Suppressor macrophage treated with lipopolysaccharide for 1 hour (primary cell): ENCODE results near the gene JTB.

Experiments used
- DNase-seq, 3 donors: peaks; one replicate each; pipeline ENCODE4 v3.0.0-alpha.2; 2020 to 2022

Gene JTB

DNA sequence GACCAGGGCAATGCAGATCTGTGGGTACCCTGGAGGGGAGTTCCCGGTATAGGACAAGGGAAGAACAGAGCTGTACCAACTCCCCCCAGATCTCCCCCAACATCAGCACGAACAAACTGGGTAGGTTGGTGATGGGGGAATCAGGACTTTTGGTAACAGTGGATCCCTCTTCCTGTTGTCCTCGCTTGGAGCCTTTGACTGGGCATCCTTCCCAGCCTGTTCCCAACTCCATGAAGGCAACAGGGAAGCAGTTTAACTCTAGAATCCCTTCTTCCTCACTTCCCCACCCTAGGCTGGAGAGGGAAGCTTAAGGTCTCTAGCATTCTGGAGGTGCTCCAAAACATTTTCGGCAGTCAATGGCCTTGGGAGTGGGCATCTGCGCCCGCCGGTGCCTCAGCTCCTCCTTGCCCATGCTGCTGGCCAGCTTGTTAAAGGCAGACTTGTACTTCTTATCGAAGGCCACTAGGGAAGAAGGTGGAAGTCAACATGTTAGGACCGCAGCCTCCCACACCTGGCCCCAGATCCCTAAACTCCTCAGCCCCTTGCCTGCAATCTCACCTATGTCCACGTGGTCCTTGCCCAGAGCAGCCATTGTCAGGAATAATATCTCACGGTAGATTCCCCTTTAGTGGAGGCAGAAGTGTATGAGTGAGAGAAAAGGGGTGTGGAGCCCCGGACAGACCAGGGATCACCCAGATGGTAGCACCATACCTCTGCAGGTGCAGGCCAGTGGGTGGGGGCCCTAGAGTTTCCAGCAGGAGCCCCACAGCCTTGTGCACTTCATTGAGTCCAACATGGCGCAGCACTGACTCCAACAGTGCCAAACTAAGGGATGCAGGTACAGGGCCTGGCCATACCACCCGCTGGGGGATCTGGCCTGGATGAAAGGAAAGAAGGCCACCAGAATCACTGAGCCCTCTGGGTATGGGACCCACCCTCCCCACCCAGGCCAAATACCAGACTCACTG is 47.2 kb downstream of the JTB start:
- DNase-seq: no peak

DNA sequence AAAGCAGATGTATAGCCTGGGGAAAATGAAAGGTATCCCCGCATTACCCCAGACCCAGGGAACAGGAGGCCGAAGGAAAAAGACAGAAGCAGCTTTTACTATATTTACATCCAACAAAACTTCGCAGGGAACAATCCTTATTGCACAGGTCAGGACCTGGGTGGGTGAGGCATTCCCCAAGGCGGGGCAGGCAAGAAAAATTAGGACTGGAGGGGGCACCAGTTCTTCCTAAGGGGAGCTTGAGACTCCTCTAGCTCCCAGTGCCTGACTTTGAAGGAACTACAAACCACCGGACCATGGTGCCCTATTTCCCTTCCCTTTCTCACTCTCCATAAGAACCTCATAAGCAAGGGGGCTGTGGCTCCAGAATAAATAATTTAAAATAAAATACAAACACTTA is 48.0 kb downstream of the JTB start:
- no peak for DNase-seq

DNA sequence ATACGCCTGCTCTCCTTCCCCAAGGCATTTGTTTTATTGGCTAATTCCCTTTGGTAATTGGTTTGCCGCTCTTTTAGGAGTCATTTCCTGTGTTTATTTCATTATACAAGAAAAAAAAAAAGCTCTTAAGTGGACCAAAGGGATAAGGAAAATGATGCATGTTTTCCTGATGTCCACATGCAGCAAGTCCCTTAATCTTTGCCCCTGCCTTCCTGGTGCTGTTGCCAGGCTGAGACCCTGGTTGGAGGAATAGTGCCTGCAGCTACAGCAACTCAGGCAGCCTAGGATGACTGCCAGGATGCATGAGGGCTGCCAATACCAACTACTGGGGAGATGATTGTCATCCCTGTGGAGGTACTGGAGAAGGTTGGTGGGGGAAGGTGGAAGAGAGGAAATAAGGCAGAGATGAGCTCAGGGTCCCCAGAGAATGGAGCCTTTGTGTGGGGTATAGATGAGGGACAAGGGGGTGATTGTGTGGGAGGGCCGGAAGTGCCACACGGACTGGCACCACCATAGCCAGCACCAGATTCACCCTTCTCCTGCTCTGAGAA is 48.6 kb downstream of the JTB start:
- DNase-seq: no peak

DNA sequence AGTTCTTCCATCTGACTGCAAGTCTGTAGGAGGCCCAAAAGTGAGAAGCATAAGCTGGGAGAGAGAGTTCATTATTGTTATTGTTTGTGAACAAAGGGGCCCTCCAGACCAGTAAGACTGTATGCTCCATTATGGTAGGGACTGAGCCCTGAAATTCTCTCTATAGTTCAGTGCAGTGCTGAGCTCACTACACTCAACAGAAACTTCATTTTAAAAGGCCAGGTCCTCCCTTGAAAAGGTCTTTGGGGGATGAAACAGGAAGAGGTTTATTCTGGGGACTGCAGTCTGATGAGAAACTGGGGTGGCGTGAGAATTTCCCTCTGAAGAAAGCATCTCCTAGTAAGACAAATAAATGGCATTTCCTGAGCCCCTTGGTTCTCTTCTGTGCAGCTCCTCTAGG is 49.2 kb downstream of the JTB start:
- no peak for DNase-seq

DNA sequence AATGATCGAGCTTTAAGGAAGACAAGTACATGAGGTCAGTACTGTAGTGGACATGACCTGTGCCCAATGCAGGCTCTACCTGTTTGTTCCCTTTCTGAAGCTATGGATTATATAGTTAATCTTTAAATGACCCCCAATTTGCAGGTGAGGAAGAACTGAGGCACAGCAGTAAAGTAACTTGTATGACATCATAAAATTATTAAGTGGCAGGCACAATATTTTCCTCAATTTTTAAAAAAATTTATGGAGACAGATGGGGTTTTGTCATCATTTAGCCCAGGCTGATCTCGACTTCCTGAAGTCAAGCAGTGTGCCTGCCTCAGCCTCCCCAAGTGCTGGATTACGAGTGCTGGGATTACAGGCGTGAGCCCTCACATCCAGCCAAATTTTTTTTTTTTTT is 51.1 kb downstream of the JTB start:
- no peak for DNase-seq
